ENCODE data around the gene SPATA3.

DNA sequence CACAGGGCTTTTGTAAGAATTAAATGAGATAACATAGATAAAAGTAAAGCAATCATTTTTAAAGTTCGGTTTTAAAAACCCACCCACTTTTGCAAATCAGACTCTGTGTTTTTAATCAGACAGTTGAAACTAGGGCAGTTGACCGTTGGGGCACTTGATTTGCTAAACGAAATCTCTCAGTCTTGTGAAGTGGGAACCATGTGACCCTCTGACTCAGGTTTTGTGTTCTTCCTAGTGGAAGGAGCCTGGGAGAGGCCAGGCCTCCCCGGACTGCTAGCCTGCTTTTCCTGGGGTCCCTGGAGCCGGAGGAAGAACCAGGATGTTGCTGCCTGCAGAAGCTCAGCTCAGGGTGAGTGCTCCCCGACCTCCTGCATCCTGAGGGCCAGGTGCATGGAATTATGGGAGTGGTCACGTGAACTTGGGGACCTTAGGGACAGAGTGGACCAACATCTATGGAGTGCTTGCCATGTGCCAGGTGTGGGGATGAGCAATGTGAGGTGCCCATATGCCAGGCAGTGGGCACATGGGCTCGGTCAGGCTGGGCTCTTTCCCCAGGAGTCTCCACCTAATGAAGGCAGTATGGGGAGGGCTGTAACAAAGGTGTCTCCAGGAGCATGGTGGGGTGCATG, 45.3 kb downstream of the SPATA3 start:
- TF ChIP-seq, protein P1, sequence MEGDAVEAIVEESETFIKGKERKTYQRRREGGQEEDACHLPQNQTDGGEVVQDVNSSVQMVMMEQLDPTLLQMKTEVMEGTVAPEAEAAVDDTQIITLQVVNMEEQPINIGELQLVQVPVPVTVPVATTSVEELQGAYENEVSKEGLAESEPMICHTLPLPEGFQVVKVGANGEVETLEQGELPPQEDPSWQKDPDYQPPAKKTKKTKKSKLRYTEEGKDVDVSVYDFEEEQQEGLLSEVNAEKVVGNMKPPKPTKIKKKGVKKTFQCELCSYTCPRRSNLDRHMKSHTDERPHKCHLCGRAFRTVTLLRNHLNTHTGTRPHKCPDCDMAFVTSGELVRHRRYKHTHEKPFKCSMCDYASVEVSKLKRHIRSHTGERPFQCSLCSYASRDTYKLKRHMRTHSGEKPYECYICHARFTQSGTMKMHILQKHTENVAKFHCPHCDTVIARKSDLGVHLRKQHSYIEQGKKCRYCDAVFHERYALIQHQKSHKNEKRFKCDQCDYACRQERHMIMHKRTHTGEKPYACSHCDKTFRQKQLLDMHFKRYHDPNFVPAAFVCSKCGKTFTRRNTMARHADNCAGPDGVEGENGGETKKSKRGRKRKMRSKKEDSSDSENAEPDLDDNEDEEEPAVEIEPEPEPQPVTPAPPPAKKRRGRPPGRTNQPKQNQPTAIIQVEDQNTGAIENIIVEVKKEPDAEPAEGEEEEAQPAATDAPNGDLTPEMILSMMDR (conservative IDR thresholded peaks at IDR 0.05; ENCODE audit: low read depth, low read length), result no peak
- TF ChIP-seq EZH2 (IDR thresholded peaks at IDR 0.05; ENCODE audit: low read length, unreplicated experiment), result no peak

Measured in PC-3 (cell line).